GM12892 (cell line): ENCODE results near the gene C4orf54.

Experiments
- POLR2A ChIP-seq: IDR thresholded peaks from 2 replicates; pipeline ENCODE4 v1.6.1; 2011; ENCODE audit warnings: low read depth, low read length, control low read depth
- POLR2AphosphoS5 ChIP-seq: IDR thresholded peaks from 2 replicates; pipeline ENCODE4 v1.6.1; 2011; ENCODE audit warnings: low read depth, low read length, control low read depth
- TAF1 ChIP-seq: IDR thresholded peaks from 2 replicates; pipeline ENCODE4 v1.6.1; 2011; ENCODE audit warnings: low read depth, mild to moderate bottlenecking, control low read depth, low read length, borderline replicate concordance

GRCh38 chr4:99642725-99643489 lies 14.7 kb downstream of the C4orf54 start:
- no peak for TF ChIP-seq POLR2AphosphoS5
- TF ChIP-seq POLR2A, result no peak
- no peak for TF ChIP-seq TAF1
